Adrenal gland (tissue), 5 donors: ENCODE data around the gene PPP2R3B.

ENCODE experiments used
- POLR2A ChIP-seq, 2 donors: fragments of 450-650 bp; IDR thresholded peaks; one replicate each; pipeline ENCODE4 v1.6.1; 2017; ENCODE audit warnings: antibody characterized with exemption in 2 of 2, mild to moderate bottlenecking in 2 of 2, moderate library complexity in 1 of 2
- TF ChIP-seq, protein P1 (sequence below), 6 experiments: fragments of 450-650 bp in 4 of 6; fragments of 200-600 bp in 2 of 6; sonication (generic) in 1 of 6; IDR thresholded peaks; 1 replicate in 5 of 6; 2 replicates in 1 of 6; pipeline versions ENCODE4 v1.5.1 to v1.8.0; 2016 to 2021; ENCODE audit warnings: antibody characterized with exemption in 6 of 6, mild to moderate bottlenecking in 2 of 6, moderate library complexity in 1 of 6
- donor health status: DM: no; HTN: no; CAD: no.

DNA sequence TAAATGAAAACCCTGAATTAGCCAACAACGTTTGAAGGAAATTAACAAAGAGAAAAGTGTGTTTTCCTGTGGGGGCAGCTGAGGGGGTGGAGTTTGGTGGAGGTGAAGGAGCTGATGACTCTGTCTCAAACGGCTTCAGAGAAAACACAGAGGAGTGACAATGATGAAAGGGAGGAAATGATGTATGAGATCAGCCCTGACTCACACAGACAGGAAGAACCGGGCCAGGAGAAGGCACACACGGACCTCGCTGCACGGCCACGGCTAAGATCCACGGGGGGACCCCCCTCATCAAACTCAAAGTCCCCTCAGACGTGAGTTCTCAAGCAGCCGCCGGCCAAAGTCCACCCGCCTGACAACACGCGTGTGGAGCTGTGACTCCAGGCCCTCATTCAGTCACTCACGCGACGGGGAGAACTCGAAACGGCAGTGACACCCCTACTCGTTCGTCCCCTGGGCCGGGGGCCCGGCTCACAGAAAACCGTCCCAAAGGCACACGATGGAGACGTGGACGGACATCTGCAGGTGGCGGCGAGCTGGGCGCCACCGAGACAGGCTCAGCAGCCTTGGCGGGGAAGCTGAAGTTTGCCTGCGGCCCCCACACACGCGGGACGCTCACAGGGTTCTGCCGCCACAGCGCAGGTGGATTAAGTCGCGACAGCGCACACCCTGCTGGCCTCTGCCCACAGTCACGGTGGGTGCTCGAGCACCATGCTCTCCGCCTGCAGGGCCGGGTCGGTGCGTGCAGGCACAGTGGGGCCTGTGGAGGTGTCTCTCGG, 28.8 kb downstream of the PPP2R3B start:
- TF ChIP-seq POLR2A (IDR thresholded peaks at IDR 0.05): no peak
- TF ChIP-seq, protein P1, sequence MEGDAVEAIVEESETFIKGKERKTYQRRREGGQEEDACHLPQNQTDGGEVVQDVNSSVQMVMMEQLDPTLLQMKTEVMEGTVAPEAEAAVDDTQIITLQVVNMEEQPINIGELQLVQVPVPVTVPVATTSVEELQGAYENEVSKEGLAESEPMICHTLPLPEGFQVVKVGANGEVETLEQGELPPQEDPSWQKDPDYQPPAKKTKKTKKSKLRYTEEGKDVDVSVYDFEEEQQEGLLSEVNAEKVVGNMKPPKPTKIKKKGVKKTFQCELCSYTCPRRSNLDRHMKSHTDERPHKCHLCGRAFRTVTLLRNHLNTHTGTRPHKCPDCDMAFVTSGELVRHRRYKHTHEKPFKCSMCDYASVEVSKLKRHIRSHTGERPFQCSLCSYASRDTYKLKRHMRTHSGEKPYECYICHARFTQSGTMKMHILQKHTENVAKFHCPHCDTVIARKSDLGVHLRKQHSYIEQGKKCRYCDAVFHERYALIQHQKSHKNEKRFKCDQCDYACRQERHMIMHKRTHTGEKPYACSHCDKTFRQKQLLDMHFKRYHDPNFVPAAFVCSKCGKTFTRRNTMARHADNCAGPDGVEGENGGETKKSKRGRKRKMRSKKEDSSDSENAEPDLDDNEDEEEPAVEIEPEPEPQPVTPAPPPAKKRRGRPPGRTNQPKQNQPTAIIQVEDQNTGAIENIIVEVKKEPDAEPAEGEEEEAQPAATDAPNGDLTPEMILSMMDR (IDR thresholded peaks at IDR 0.05): no peak
